Karpas-422 (cell line): Measurements from ENCODE around the gene PROZ. TPM values are rescaled to one million over a fixed set of nuclear protein-coding genes. Genes with fewer than 3 reads are reported as not detected.

Source experiments
- DNase-seq: peaks from one replicate; pipeline ENCODE4 v3.0.0-alpha.2; 2015
- H2AFZ ChIP-seq: fragments of 200-600 bp; sonication (generic); 2 replicates; pipeline ENCODE4 v1.6.1; 2014; ENCODE audit warnings: antibody characterized with exemption, low read length, mixed read lengths
- H3K27ac ChIP-seq: fragments of 200-600 bp; sonication (generic); 2 replicates; pipeline ENCODE4 v1.5.1; 2014; ENCODE audit warnings: mild to moderate bottlenecking, low read length, moderate library complexity
- H3K27me3 ChIP-seq: fragments of 200-600 bp; sonication (generic); 2 replicates; pipeline ENCODE4 v1.6.1; 2014; ENCODE audit warnings: low read length, mixed read lengths
- H3K36me3 ChIP-seq: fragments of 200-600 bp; sonication (generic); 2 replicates; pipeline ENCODE4 v1.6.1; 2014; ENCODE audit warnings: low read length, mixed read lengths; ENCODE audit not compliant: insufficient read depth
- H3K4me1 ChIP-seq: fragments of 200-600 bp; sonication (generic); 2 replicates; pipeline ENCODE4 v1.6.1; 2014; ENCODE audit warnings: mild to moderate bottlenecking, low read length, mixed read lengths
- H3K4me2 ChIP-seq: fragments of 200-600 bp; sonication (generic); 2 replicates; pipeline ENCODE4 v1.6.1; 2014; ENCODE audit warnings: low read length, low read depth, mild to moderate bottlenecking; ENCODE audit not compliant: poor library complexity, severe bottlenecking
- H3K4me3 ChIP-seq: fragments of 200-600 bp; sonication (generic); 2 replicates; pipeline ENCODE4 v1.5.1; 2014; ENCODE audit warnings: mild to moderate bottlenecking, antibody characterized with exemption, low read length, mixed read lengths
- H3K79me2 ChIP-seq: fragments of 200-600 bp; sonication (generic); 2 replicates; pipeline ENCODE4 v1.6.1; 2014; ENCODE audit warnings: mild to moderate bottlenecking, low read length, mixed read lengths
- H3K9ac ChIP-seq: fragments of 200-600 bp; sonication (generic); 2 replicates; pipeline ENCODE4 v1.6.0; 2014; ENCODE audit warnings: low read length
- H3K9me2 ChIP-seq: fragments of 200-600 bp; sonication (generic), shearing (Covaris generic); replicated peaks from 2 replicates; pipeline ENCODE4 v1.6.0; 2014; ENCODE audit warnings: mild to moderate bottlenecking, low read length, moderate library complexity; ENCODE audit not compliant: insufficient read depth
- H3K9me3 ChIP-seq: fragments of 300-700, 200-600 bp; sonication (generic); 2 replicates; pipeline ENCODE4 v1.6.1; 2014; ENCODE audit warnings: low read length, mixed read lengths
- H4K20me1 ChIP-seq: fragments of 200-600 bp; sonication (generic); 2 replicates; pipeline ENCODE4 v1.6.1; 2014; ENCODE audit warnings: mild to moderate bottlenecking, antibody characterized with exemption, low read length, low read depth; ENCODE audit not compliant: insufficient read depth
- total RNA-seq: library from RNA; depleted of rRNA; stranded (reverse); fragments of >200 nt; shearing (Covaris generic); gene quantifications from 2 replicates; pipeline ENCODE4 v1.2.3, GENCODE V29; 2014; ENCODE audit warnings: low replicate concordance

PROZ gene
- total RNA-seq, 1 experiment from 2014 or later, result not detected

GRCh38 chr13:113184568-113185440 is 26.4 kb downstream of the PROZ start:
- Histone ChIP-seq H3K36me3 (peaks cover 71% of the 10 kb centered on the region), H4K20me1 (0 out of 2 replicates have a peak, but pooled peaks cover 12% of the 10 kb centered on the region), H3K4me2 (no peak overlapping the region), H3K9ac (no peak overlapping the region), H3K9me3 (no peaks in the 10 kb centered on the region), H3K27me3 (no peaks in the 10 kb centered on the region), H3K9me2 (no peaks in the 10 kb centered on the region), H2AFZ (no peak overlapping the region), H3K4me3 (no peak overlapping the region), H3K4me1 (no peaks in the 10 kb centered on the region), H3K27ac (no peak overlapping the region), H3K79me2 (peaks cover 25% of the 10 kb centered on the region)
- no peak for DNase-seq

GRCh38 chr13:113186061-113186900 is 27.8 kb downstream of the PROZ start:
- no peak for DNase-seq
- no peak overlapping the region for H3K27ac ChIP-seq
- H3K4me2 ChIP-seq, result no peak overlapping the region
- H3K4me1 ChIP-seq, result no peaks in the 10 kb centered on the region
- H4K20me1 ChIP-seq, result 0 out of 2 replicates have a peak, but pooled peaks cover 12% of the 10 kb centered on the region
- no peak overlapping the region for H2AFZ ChIP-seq
- peaks cover 65% of the 10 kb centered on the region for H3K36me3 ChIP-seq
- H3K9me3 ChIP-seq, result no peaks in the 10 kb centered on the region
- no peaks in the 10 kb centered on the region for H3K27me3 ChIP-seq
- no peaks in the 10 kb centered on the region for H3K9me2 ChIP-seq
- no peak overlapping the region for H3K4me3 ChIP-seq
- peaks cover 25% of the 10 kb centered on the region for H3K79me2 ChIP-seq
- H3K9ac ChIP-seq, result no peak overlapping the region

- H3K36me3 ChIP-seq, result peaks cover 58% of the 10 kb centered on the region
- no peaks in the 10 kb centered on the region for H3K9me2 ChIP-seq
- H2AFZ ChIP-seq, result no peak overlapping the region
- H3K27me3 ChIP-seq, result no peaks in the 10 kb centered on the region
- no peaks in the 10 kb centered on the region for H3K4me1 ChIP-seq
- H3K9me3 ChIP-seq, result no peaks in the 10 kb centered on the region
- no peak overlapping the region for H3K4me2 ChIP-seq
- no peak overlapping the region for H3K4me3 ChIP-seq
- no peak for DNase-seq
- H3K79me2 ChIP-seq, result peaks cover 22% of the 10 kb centered on the region
- 0 out of 2 replicates have a peak, but pooled peaks cover 12% of the 10 kb centered on the region for H4K20me1 ChIP-seq
- H3K27ac ChIP-seq, result no peak overlapping the region
- no peak overlapping the region for H3K9ac ChIP-seq
These were observed 28.8 kb downstream of the PROZ start for GRCh38 chr13:113187263-113187669.

- Histone ChIP-seq H3K9me2 (no peaks in the 10 kb centered on the region), H2AFZ (no peak overlapping the region), H3K4me1 (no peaks in the 10 kb centered on the region), H3K9me3 (no peaks in the 10 kb centered on the region), H3K27me3 (no peaks in the 10 kb centered on the region), H3K36me3 (peaks cover 61% of the 10 kb centered on the region), H3K9ac (no peak overlapping the region), H3K79me2 (peaks cover 22% of the 10 kb centered on the region), H3K27ac (no peak overlapping the region), H4K20me1 (0 out of 2 replicates have a peak, but pooled peaks cover 12% of the 10 kb centered on the region), H3K4me3 (no peak overlapping the region), H3K4me2 (no peak overlapping the region)
- no peak for DNase-seq
These were observed 29.6 kb downstream of the PROZ start for GRCh38 chr13:113187883-113188665.

GRCh38 chr13:113190181-113190580 is 31.7 kb downstream of the PROZ start:
- no peak for DNase-seq
- H3K27me3 ChIP-seq, result no peaks in the 10 kb centered on the region
- H3K9me2 ChIP-seq, result no peaks in the 10 kb centered on the region
- H2AFZ ChIP-seq, result no peak overlapping the region
- H3K27ac ChIP-seq, result no peak overlapping the region
- 0 out of 2 replicates have a peak, but pooled peaks cover 9% of the 10 kb centered on the region for H4K20me1 ChIP-seq
- H3K4me3 ChIP-seq, result no peak overlapping the region
- H3K4me2 ChIP-seq, result no peak overlapping the region
- no peaks in the 10 kb centered on the region for H3K9me3 ChIP-seq
- no peaks in the 10 kb centered on the region for H3K4me1 ChIP-seq
- H3K36me3 ChIP-seq, result peaks cover 60% of the 10 kb centered on the region
- H3K9ac ChIP-seq, result no peak overlapping the region
- H3K79me2 ChIP-seq, result peaks cover 28% of the 10 kb centered on the region

GRCh38 chr13:113192279-113192678 is 33.8 kb downstream of the PROZ start:
- Histone ChIP-seq H2AFZ (no peak overlapping the region), H3K9ac (no peak overlapping the region), H3K4me2 (no peak overlapping the region), H4K20me1 (peaks cover 6% of the 10 kb centered on the region; the same call in 1 of the 2 replicates), H3K9me3 (no peaks in the 10 kb centered on the region), H3K36me3 (peaks cover 75% of the 10 kb centered on the region), H3K4me3 (no peak overlapping the region), H3K4me1 (no peaks in the 10 kb centered on the region), H3K27me3 (no peaks in the 10 kb centered on the region), H3K79me2 (peaks cover 25% of the 10 kb centered on the region), H3K9me2 (no peaks in the 10 kb centered on the region), H3K27ac (no peak overlapping the region)
- DNase-seq, result no peak

- peaks cover 21% of the 10 kb centered on the region for H3K79me2 ChIP-seq
- no peak overlapping the region for H3K27ac ChIP-seq
- no peak for DNase-seq
- H4K20me1 ChIP-seq, result peaks cover 5% of the 10 kb centered on the region; the same call in 1 of the 2 replicates
- H3K9ac ChIP-seq, result no peak overlapping the region
- H3K9me2 ChIP-seq, result no peaks in the 10 kb centered on the region
- H3K36me3 ChIP-seq, result peaks cover 75% of the 10 kb centered on the region
- no peak overlapping the region for H3K4me3 ChIP-seq
- no peaks in the 10 kb centered on the region for H3K4me1 ChIP-seq
- H2AFZ ChIP-seq, result no peak overlapping the region
- H3K9me3 ChIP-seq, result no peaks in the 10 kb centered on the region
- no peak overlapping the region for H3K4me2 ChIP-seq
- H3K27me3 ChIP-seq, result no peaks in the 10 kb centered on the region
These were observed 34.5 kb downstream of the PROZ start for GRCh38 chr13:113192902-113193301.
